ENCODE results near the gene MAFB.

The MAFB gene

DNA sequence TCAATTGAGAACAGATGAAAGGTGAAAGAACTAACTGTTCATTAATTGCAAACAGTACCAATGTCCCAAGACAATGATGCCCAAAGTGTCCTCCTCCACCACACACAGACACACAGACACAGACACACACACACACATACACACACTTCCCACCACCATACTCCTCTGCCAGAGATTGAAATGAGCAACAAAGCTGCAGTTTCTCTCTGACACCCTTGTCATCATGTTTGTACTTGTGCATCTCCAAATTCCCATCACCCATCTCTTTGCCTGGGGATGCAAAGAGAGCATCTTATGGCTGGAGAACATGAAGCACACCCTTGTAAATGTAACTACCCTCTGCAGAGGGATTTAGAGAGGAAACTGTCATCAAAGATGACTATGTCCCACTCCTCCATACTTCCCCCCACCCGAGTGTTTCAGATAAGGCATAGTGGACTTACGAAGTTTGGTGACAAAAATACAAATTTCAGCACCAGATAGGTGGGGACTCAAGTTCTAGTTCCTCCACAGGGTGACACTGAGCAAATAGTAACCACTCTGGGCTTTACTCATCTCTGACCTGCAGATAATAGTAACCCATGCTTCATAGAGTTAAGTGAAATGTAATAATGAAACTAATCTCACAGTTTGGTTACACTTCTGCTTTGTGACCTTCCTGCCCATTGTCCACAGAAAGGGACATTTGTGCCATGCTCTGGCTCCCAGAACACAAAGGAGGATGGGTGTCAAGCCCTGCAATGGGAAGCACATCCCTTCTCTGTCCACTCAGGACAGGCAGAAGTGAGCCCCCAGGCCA, 8.7 kb downstream of the MAFB start:
- no peak for DNase-seq

DNA sequence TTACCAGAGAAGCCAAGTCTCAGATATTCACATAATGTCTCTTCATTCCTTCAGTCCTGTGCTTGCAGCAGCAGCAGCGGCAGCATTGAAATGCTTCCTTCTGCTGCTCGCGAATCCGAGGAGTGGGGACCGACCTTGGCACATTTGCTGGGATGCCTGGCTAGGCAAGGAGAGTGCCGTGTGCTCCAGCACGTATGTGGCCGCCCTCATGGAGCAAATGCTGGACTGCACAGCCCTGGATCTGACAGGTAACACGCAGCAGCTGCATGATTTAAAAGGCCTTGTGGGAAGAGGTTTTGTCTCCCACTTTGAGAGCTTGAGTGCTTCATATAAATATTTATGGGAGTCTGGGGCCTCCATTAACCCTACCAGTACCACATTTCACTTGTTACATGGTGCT, 9.9 kb downstream of the MAFB start:
- no peak for DNase-seq

DNA sequence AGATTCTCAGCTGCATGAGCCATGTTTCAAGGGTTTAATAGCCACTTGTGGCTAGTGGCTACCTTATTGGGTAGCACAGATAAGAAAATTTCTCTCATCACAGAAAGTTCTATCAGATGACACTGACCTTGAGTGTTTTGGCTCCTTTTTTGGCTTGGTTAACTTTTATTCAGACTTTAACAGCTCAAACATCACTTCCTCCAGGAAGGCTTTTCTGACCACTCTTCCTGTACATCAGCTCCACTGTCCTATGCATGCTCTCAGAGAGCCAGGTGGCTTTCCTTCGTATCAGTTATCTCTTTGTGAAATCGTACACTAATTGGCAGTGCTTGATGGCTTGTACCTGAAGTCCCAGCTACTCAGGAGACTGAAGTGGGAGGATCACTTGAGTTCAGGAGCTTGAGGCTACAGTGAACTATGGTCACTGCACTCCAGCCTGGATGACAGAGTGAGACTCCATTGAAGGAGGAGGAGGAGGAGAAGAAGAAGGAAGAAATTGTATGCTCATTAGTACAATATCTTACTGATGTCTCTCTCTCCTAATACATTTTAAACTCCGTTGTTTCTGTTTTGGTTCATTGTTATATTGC, 10.7 kb downstream of the MAFB start:
- DNase-seq: peak; percentile 21

DNA sequence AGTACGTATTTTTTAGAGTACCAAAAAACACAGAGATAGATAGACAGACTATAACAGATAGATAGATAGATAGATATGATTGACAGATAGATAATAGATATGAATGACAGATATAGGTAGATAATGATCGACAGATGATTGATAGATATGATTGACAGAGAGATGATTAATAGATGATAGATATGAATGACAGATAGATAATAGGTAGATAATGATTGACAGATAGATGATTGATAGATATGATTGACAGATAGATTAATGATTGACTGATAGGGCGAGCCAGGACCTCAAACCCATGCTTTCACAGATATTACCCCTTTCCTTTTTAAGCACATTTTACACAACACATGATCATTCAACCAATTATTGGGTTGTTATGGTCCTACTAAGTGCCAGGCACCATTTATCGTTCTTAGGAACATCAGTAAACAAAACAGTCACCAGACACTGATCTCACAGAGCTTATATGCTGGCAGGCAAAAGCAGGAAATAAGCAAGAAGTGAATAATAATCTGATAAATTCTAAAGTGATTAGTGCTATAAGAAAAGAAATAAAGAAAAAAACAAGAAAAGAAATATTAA, 11.6 kb downstream of the MAFB start:
- DNase-seq: no peak

DNA sequence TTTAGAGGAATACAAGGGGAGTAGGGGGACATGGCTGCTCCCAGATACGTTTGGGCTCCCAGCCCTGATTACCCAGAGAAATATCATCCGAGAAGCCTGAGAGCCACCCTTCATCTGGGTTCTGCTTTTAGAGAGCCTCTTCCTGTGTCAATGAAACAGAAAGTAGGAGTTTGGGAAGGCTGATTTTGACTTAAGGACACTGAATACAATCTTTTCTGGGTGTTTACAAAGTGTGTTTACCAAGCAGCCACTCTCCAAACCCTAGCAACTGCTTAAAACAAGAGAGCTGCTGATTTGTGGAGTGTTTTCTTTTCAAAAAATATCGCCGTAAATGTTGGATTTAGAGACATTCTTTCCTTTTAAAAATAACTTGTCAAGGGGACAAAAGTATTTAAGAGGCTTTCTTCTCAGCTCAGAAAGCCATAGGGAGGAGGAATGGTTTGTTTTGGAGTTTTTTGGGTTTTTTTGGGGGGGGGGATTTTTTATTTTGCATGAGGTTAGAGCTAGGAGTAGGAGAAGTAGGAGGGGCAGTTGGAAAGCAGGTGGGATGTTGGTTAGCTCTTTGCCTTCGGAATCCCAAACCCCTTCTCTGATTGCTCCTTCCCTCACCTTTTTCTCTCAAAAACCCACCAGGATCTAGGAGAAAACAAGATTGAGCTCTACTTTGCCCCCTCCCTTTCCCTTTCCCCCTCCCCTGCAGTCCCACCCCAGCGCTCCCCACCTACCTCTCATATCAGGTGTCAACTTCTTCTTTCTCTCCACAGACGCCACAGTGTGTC, 12.4 kb downstream of the MAFB start:
- DNase-seq: no peak

DNA sequence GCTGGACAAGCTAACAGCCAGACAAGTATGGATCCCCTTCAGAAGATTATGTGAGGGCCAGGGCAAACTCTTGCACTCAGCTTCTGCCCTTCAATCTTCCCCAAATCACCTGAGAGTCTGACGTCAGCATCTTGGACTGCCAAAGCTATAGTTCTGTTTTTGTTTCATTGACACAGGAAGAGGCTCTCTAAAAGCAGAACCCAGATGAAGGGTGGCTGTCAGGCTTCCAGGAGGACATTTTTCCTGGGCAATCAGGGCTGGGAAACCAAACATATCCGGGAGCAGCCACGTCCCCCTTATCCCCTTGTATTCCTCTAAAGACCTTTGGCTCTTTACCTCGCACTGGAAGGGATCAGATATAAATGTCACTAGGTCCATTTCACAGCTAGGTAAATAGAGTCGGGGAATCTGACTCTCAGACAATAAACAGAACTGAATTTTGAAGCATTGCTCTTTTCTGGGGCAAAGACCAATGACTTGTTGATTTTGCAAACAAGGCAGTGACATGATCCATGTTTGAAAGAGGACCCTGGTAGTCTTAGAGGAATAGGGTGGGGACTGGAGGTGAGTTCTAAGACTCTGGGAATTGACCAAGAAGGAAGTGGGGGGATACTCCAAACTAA, 13.3 kb downstream of the MAFB start:
- no peak for DNase-seq

DNA sequence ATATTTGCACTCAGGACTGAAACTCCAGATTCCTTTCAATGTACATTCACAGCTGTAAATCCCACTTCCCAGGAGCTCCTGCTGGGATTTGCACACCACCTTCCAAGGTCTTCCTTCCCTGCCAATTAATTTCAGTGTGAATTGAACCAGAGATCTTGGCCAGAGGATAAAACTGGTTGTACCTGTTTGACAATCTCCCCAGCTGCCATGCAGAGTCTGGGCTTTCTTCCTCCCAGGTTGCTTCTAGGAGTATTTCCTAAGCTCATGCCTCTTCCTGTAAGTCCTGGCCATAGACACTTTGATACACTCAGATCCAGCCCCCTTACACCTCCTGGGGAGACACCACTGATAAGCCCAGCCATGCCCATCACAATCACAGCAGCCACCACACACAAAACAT, 15.6 kb downstream of the MAFB start:
- DNase-seq: no peak

DNA sequence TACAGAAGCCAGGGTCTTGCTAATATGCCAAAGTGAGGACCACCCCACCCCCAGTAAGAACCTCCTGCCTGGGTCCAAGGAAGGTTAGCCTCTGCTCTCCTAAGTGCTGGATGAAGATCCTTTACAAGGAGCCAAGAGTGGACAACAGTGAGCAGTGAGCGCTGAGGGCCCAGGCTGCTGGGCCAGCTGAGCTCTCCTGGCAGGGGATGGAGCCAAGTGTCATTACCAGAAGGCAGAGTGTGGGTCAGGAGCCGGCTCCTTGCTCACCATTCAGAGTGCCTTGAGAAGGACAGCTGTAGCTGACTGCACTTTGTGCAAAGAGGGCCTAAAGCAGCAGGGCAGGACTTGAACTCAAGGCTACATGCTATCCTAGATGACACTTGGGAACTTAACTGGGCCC, 16.9 kb downstream of the MAFB start:
- DNase-seq: no peak

DNA sequence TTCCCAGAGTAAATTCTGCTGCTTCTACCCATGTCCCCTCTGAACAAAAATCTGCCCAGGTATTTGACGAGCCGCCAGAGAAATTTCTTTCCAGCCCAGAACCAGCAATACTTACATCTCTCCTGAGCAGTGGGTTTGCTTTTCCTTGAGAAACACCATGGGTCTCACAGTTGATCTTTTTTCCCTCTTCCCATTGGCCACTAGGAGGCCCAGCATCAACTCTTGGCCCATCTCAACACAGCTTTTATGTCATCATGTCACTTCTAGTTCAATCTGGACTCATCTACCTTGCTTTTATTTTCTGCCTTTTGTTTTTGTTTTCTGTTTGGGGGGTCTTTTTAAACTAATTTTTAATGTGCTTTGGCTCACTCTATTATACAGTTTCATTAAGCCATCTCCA, 18.8 kb downstream of the MAFB start:
- no peak for DNase-seq

DNA sequence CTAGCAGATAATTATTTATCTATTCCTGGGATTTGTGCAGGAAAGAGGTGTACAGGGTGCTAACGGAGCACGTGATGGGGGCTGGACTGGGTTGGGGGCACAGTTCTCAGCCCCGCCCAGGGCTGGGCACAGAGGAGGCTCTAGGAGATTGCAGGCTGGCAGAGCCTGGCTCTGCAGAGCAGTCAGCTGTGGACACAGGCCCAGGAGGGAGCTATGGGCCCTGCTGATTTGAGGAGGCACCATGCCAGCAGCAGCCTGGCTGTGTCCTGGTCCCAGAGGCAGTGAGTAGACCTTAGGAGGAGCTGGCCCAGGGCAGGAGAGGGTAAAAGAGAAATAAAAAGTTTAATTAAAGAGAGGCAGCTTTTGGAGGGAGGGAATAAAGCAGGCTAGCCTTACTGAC, 19.3 kb downstream of the MAFB start:
- DNase-seq: no peak

DNA sequence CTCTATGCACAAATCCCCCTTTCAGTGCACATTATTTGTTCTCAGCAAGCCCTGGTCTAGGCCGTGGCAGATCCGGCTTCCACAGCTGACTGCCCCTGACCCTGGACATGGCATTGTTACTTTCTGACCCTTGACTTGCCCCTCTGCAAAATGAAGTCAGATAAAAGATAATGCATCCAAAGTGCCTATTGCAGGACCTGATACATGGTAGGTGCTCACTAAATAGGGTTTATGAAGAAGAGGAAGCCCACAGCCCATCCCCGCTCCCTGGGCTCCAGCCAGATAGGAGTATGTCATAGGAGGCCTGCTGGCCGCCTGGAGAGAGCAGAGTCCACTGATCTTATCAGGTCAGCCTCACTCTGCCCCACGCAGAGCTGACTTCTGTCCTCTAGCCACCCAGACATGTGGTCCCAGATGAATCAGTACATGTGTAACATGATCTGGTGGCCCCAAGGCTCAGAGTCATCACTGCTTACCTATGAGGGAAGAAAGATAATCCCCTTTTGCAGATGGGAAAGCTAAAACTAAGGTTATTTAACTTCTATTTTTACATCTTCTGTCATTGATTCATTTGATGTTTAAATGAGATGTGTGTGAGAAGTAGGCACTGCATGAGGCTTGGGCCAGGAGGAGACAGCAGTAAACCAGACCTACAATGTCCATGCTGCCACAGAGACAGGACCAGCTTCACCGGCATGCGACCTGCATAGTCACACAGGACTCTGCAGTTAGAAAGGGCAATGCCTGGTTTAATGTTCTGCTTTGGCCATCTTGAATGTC, 20.4 kb downstream of the MAFB start:
- no peak for DNase-seq

DNA sequence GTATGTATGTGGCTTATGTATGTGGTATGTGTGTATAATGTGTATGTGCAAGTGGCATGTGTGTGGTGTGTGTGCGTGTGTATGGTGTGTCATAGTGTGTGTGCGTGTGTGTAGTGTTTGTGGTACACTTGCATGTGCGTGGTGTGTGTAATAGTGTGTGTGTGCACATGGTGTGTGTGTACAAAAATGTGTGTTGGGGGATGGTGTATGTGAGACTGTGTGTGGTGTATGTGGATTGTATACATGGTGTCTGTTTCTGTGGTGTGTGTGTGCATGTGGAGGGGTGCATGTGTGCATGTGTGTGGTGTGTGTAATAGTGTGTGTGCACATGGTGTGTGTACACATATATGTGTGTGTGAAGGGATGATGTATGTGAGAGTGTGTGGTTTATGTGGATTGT, 21.5 kb downstream of the MAFB start:
- no peak for DNase-seq

DNA sequence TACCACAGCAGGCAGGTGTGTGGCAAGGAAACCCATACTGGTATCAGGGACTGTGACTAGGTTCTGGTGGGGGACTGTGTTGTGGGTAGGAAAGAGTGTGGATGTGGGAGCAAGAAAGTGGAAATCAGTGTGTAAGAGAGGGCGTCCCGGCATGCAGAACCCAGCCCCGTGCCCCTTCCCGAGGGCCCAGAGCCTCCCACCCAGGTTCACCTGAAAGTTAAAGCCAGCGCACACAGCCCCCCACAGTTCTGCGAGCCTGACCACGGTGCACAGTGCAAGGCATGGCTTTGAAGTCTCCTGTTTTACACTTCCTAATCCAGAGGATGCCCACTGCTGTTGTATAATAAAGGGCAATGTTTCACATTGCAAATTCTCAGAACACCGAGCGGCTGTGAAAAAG, 22.7 kb downstream of the MAFB start:
- DNase-seq: no peak

DNA sequence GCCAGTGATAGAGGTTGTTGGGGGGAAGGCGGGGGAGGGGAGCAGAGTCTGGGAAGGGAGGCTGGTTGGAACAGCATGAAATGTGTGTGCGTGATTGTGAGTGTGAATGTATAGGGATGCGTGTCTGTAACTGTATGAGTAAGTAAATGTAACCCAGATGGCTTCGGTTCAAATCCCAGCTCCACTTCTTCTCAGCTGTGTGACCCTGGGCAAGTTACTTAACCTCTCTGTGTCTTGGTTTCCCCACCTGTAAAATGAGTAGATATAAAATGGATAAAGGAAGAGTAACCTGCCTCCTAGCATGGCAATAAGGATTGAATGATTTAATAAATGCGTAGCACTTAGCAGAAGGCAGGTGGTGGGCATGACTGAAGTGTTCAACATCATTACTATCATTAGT, 24.1 kb downstream of the MAFB start:
- DNase-seq: no peak

DNA sequence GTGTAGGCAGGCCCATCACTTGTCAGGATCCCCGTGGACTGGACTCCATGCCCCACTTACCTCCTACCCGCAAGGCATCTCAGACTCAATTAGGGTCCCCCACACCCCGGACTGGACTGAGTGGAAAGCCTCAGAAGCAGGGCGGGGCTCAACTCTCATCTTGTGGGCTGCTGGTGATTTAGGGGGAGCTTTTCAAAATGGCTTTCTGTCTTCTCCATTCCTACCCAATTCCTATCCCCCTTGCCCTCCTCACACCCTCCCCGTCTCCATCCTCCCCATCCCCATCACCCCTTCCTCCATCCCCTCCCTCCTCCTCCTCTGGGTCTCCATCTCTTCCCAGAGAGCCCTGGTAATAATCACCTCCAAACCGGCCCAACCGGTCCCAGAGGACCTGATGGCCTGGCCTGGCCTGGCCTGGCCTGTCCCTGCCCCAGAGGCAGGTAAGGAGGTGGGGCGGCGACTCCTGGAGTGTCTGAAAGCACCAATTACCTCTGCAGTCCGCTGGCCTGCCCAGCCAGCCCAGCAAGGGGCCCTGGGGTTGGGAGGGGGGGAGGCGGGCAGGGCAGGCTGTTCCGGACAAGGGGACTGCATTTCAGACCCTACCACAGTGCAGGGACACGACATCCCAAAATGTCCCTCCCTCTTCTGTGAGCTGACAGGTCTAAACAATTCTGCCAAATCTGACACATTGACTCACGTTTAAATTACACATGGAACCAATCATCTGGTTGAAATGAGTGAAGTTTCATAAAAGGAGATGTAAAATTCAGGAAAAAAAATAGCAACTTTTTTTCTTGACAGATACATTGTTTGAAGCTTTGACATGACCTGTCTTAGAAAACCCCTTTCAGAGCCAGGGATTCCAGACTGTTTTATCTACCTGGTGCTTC, 24.8 kb downstream of the MAFB start:
- DNase-seq: no peak

DNA sequence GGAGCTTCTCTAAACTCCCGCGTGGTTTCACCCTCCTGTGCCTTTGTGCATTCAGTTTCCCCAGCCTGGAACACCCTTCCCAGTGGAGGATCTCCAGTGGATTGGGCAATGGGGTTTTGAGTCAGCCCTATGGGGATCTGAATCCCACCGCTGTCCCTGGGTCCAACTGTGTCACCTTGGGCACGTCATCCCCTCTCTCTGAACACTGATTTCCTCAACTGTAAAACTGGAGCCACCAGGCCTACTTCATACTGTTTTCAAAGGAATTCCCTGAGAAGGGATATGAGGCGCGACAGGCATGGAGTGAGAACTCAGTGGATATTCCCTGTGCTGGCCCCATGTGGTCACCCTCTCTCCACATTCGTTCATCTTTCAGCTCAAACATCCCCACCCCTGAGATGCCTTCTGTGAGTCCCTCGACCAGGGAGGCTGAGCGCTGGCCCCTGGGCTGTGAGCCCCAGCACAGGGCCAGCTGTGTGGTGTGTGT, 25.7 kb downstream of the MAFB start:
- no peak for DNase-seq

DNA sequence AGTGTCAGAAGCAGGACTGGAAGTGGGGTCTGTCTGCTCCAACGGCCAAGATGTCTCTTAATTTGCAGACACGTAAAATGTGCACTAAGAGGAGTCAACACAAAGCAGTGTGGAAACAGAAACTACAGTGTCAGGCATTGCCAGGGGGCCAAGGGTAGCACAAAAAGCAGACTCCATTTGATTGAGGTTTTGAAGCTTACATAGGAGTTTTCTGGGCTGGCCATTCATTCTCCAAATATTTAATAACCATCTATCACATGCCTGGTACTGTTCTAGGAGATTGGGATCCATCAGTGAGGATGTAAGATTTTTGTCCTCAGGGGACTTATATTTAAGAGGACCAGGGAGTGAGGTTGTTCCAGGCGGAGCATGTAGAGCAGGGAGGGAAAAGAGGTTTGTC, 29.5 kb downstream of the MAFB start:
- DNase-seq: no peak

DNA sequence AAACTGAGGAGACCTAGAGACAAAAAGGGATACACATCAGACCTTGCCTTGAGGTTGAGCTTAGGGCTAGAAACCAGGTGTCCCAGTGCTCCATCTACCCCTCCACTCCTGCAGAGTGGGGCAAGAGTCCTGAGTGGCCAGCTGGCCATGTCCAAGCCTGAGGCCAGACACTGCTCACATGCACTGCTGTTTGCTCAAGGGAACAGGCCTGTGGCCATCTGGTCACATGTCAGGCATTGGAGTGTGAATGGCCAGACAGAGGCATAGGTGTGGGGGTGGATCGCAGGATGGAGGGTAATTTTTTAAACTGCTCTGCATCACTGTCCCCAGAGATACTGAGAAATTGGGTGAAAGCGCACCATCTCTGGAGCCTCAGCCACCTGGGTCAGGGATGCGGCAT, 30.5 kb downstream of the MAFB start:
- DNase-seq: no peak

DNA sequence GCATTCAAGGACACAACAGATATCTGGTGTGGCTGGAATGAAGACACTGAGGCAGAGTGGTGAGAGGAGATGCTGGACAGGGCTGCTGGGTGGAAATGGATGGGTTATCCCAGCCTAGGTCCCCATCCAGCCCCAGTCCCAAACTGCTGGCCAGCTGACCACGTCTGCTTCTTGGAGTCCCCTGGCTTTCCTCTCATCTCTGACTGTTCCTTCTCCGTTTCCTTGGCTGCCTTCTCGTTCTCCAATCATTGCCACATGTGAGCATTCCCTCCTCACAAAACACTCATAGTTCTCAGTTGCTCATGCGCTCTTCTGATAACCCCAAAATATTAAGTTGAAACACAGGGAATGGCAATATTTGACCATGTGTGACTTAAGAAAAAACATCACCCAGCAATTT, 31.5 kb downstream of the MAFB start:
- DNase-seq: no peak

DNA sequence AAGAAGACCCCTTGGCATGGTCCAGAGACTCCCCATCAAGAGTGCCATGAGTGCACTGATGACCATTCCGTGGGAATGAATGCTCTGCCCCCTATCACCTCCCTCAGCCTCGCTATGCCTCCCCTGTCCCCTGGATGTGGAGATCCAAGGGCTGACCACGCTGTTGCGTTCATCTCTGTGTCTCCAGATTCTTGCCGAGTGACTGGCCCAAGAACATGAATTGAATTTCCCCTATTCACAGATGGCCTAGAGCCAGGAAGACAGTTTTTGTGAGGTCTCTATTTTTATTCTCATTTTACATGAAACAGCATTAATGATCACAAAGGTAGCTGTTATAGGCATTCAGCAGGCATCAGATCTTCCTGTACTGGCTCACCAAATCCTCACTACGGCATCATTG, 33.6 kb downstream of the MAFB start:
- no peak for DNase-seq

DNA sequence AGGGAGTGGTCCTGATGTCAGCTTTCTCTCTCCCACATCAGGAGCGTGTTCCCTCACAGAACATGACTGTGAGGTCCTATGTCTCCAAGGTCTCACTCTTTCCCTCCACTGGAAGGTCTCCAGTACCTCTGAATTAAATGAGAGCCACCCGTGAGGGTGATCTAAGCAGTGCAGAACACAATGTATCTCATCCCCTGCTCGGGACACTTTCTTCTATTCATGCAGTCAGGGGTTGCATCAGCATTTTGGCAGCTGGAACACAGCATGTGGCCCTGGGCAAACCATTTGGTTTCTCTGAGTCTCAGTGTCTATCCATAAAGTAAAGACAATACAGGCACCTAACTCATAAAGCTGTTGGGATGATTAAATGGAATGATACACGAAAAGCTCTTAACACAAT, 34.2 kb downstream of the MAFB start:
- DNase-seq: no peak

All from NCI-H1105 (cell line).